BE2C (cell line): ENCODE results near the gene CHI3L1.

Source experiments
- DNase-seq: peaks from one replicate; pipeline ENCODE4 v3.0.0-alpha.2; 2020
- H3K27me3 ChIP-seq: fragments of 250-450 bp; sonication (Bioruptor Pico); 2 replicates; pipeline ENCODE4 v1.5.1; 2020; ENCODE audit warnings: mild to moderate bottlenecking
- H3K36me3 ChIP-seq: fragments of 250-450 bp; sonication (Bioruptor Pico); 2 replicates; pipeline ENCODE4 v1.5.1; 2020; ENCODE audit warnings: mild to moderate bottlenecking
- H3K4me1 ChIP-seq: fragments of 250-450 bp; sonication (Bioruptor Pico); 2 replicates; pipeline ENCODE4 v1.5.1; 2020
- H3K4me3 ChIP-seq: 2 replicates; pipeline ENCODE4 v1.5.1; 2011; ENCODE audit warnings: low read depth, low read length
- H3K9me3 ChIP-seq: fragments of 250-450 bp; sonication (Bioruptor Pico); 2 replicates; pipeline ENCODE4 v1.5.1; 2020
- TF ChIP-seq, protein P1 (sequence below): IDR thresholded peaks from 2 replicates; pipeline ENCODE4 v1.5.1; 2012; ENCODE audit warnings: mild to moderate bottlenecking, low read depth, low read length

CHI3L1 gene

DNA sequence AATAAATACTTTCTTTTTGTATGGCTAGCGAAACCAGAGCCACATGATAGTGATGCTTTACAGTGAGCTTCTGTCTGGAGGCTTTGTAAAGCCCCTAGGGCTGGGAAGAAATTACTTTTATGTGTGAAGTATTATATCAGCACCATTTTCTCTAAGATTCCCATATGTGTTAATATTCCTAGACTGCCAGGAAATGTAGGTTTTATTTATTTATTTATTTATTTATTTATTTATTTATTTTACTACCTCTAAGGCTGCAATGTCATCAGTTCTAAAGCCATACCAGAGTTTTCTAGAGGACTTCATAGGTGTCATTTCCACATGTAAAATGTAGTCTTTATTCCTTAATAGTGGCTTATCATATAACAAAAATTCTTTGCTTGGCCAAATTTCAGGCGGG lies 4.4 kb upstream of the CHI3L1 start:
- DNase-seq = no peak
- Histone ChIP-seq H3K4me1 (no peaks in the 10 kb centered on the region), H3K4me3 (no peak overlapping the region), H3K27me3 (no peaks in the 10 kb centered on the region), H3K36me3 (no peaks in the 10 kb centered on the region), H3K9me3 (no peaks in the 10 kb centered on the region)
- TF ChIP-seq, protein P1, sequence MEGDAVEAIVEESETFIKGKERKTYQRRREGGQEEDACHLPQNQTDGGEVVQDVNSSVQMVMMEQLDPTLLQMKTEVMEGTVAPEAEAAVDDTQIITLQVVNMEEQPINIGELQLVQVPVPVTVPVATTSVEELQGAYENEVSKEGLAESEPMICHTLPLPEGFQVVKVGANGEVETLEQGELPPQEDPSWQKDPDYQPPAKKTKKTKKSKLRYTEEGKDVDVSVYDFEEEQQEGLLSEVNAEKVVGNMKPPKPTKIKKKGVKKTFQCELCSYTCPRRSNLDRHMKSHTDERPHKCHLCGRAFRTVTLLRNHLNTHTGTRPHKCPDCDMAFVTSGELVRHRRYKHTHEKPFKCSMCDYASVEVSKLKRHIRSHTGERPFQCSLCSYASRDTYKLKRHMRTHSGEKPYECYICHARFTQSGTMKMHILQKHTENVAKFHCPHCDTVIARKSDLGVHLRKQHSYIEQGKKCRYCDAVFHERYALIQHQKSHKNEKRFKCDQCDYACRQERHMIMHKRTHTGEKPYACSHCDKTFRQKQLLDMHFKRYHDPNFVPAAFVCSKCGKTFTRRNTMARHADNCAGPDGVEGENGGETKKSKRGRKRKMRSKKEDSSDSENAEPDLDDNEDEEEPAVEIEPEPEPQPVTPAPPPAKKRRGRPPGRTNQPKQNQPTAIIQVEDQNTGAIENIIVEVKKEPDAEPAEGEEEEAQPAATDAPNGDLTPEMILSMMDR = no peak

DNA sequence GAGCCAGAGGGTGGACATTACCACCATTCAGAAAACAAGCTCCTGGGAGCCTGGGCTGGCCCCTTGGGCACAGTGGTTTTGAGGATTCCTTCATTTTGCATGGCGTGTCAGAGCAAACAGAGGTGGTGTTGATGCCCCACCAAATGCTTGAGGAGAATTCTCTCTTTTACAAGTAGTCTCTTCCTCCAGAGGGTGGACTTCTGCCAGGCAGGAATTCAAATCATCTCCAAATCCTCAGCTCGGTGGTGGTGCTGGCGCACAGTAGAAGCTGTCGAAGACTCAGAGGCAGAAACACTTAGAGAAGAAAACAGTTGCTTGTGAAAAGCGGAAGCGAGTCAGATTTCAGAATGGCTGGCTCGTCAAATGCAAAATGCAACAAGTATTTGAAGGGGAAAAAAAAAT lies 3.4 kb upstream of the CHI3L1 start:
- no peak overlapping the region for H3K4me3 ChIP-seq
- H3K36me3 ChIP-seq = no peaks in the 10 kb centered on the region
- H3K27me3 ChIP-seq = no peaks in the 10 kb centered on the region
- H3K4me1 ChIP-seq = no peaks in the 10 kb centered on the region
- no peaks in the 10 kb centered on the region for H3K9me3 ChIP-seq
- TF ChIP-seq, protein P1 = no peak
- no peak for DNase-seq

DNA sequence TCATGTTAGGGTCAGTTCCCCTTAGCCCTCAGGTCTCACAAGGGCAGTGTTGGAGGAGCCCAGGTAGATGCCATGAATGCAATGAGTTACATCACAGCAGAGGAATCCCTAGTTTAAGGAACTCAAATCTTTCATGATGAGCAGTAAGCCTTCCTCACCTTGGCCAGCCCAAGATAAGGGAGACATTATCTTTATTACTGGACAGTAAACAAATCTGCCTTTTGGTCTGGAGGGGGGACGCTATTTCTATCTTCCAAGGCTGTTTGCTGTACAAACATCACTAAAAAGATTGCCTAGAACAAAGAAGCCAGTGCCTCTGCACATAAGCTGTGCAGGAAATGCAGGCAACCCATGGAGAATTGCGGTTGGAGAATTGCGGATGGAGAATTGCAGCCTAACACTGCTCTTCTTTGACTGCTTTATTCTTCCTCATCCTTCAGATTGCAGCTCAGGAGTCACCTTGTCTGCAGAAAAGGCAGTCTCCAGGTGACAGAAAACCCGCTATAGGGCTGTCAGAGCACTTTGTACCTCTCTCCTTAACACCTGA lies 2.3 kb upstream of the CHI3L1 start:
- no peak for DNase-seq
- TF ChIP-seq, protein P1 = no peak
- Histone ChIP-seq H3K27me3 (no peaks in the 10 kb centered on the region), H3K9me3 (no peaks in the 10 kb centered on the region), H3K4me3 (no peak overlapping the region), H3K36me3 (no peaks in the 10 kb centered on the region), H3K4me1 (no peaks in the 10 kb centered on the region)

DNA sequence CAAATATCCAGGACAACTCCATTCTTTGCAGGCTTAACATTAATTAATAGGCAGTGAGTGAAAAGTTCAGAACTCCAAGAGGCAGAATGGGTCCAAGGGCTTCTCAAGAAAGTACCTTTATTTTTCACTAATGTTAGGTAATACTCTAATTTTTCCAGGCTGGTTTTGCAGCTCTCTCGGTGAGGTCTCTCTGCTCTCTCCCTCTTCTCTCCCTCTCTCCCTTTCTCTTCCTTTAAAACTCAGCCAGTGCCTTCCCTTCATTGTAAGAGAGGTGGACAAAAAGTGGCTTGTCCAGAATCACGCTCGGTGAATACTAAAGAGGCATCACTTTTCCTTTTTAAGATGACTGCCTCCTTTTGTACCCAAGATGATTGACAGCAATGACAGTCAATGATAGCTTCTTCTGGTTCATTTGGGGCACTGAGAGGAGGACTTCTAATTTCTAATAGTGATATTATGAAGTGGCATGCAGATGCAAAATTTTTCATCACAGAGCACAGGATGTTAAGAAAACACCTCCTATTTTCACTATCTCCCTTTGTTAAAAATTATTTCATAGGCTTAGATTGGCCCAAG lies 1.3 kb upstream of the CHI3L1 start:
- Histone ChIP-seq H3K36me3 (no peaks in the 10 kb centered on the region), H3K27me3 (no peaks in the 10 kb centered on the region), H3K4me3 (no peak overlapping the region), H3K4me1 (no peaks in the 10 kb centered on the region), H3K9me3 (no peaks in the 10 kb centered on the region)
- DNase-seq = no peak
- TF ChIP-seq, protein P1 = no peak

DNA sequence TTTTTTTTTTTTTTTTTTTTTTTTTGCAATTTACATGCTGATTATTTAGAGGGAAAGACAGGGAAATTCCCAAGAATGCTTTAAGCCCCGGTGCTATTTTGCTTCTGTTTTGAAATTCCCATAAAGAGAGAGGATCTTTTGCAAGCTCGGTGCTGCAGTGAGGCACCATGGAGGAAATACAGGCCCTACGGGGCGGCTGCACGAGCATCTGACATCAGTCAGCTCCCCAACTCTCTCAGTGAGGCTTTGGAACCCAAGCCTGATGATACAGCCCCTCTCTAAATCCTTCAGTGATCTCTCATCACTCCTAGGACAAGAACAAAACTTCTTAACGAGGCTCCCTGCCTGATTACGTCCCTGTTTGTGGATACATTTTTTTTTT lies 791 bp upstream of the CHI3L1 start:
- no peaks in the 10 kb centered on the region for H3K4me1 ChIP-seq
- TF ChIP-seq, protein P1 = no peak
- no peak for DNase-seq
- H3K36me3 ChIP-seq = no peaks in the 10 kb centered on the region
- H3K4me3 ChIP-seq = no peak overlapping the region
- no peaks in the 10 kb centered on the region for H3K27me3 ChIP-seq
- H3K9me3 ChIP-seq = no peaks in the 10 kb centered on the region

DNA sequence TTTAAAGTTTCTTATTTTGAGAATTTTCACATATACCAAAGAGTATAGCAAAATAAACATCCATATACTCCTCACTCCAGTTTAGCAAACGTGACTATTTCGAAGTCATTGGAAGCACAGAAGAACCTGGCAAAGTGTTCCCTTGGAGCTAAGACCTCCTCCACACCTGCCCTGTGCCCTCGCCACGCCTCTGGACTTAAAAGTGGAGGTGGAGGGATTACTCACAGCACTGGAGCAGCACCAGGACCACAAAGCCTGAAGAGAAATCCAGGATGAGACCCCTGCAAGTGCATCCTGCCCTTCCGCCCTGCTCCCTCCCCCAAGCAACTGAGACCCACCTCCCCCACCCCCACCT lies 436 bp downstream of the CHI3L1 start:
- H3K4me1 ChIP-seq = no peaks in the 10 kb centered on the region
- H3K9me3 ChIP-seq = no peaks in the 10 kb centered on the region
- H3K36me3 ChIP-seq = no peaks in the 10 kb centered on the region
- H3K4me3 ChIP-seq = no peak overlapping the region
- H3K27me3 ChIP-seq = no peaks in the 10 kb centered on the region
- no peak for DNase-seq
- TF ChIP-seq, protein P1 = no peak
